ENCODE results near the gene TNFRSF4. TPM values are rescaled to one million over a fixed set of nuclear protein-coding genes. Genes with fewer than 3 reads are reported as not detected.
"Not testable (repeated sequence)": the region's sequence is repeated elsewhere in the genome, so short reads cannot be mapped to it uniquely, and the experiment has no call there.

Gene TNFRSF4
- total and polyA plus RNA-seq, 2 donors from 2014 or later: 3.3 to 5.1 TPM

GRCh38 chr1:1197551-1198422 lies 16.2 kb downstream of the TNFRSF4 start:
- DNase-seq: peak in 2 of 5 donors; percentile 40 to 75
- no peak for TF ChIP-seq CTCF (IDR thresholded peaks at IDR 0.05; ENCODE audit: borderline replicate concordance, extremely low read depth, insufficient read depth)
- no peak overlapping the region for H3K27ac ChIP-seq (ENCODE audit: low read depth in 2 of 2, low read length in 2 of 2)
- H3K9me3 ChIP-seq (ENCODE audit: control insufficient read depth in 2 of 3, insufficient read depth in 1 of 3, low read length in 3 of 3): no peaks in the 10 kb centered on the region
- no peak overlapping the region for H3K9ac ChIP-seq (ENCODE audit: low read length in 3 of 3)
- no peaks in the 10 kb centered on the region for H3K4me1 ChIP-seq (ENCODE audit: control insufficient read depth in 2 of 3, insufficient read depth in 2 of 3, low read depth in 1 of 3, low read length in 3 of 3)
- FAIRE-seq: no peak
- H3K36me3 ChIP-seq (ENCODE audit: control insufficient read depth in 2 of 3, insufficient read depth in 3 of 3, low read length in 3 of 3): no peaks in the 10 kb centered on the region
- intact Hi-C loops (cut with DNase I): no loop called here
- H3K27me3 ChIP-seq (ENCODE audit: control insufficient read depth, insufficient read depth, low read length): no peaks in the 10 kb centered on the region
- no peak overlapping the region for H3K4me3 ChIP-seq (ENCODE audit: low read length in 3 of 3)

- no peaks in the 10 kb centered on the region for H3K27me3 ChIP-seq (ENCODE audit: control insufficient read depth, insufficient read depth, low read length)
- no peaks in the 10 kb centered on the region for H3K4me1 ChIP-seq (ENCODE audit: control insufficient read depth in 2 of 3, insufficient read depth in 2 of 3, low read depth in 1 of 3, low read length in 3 of 3)
- H3K9ac ChIP-seq (ENCODE audit: low read length in 3 of 3): no peak overlapping the region
- H3K27ac ChIP-seq (ENCODE audit: low read depth in 2 of 2, low read length in 2 of 2): no peak overlapping the region
- H3K36me3 ChIP-seq (ENCODE audit: control insufficient read depth in 2 of 3, insufficient read depth in 3 of 3, low read length in 3 of 3): no peaks in the 10 kb centered on the region
- no peak overlapping the region for H3K4me3 ChIP-seq (ENCODE audit: low read length in 3 of 3)
- no peak for TF ChIP-seq CTCF (IDR thresholded peaks at IDR 0.05; ENCODE audit: borderline replicate concordance, extremely low read depth, insufficient read depth)
- H3K9me3 ChIP-seq (ENCODE audit: control insufficient read depth in 2 of 3, insufficient read depth in 1 of 3, low read length in 3 of 3): no peaks in the 10 kb centered on the region
- FAIRE-seq: no peak
- intact Hi-C loops (cut with DNase I): no loop called here
- DNase-seq: peak in 1 of 5 donors; percentile 37
Measured at GRCh38 chr1:1197188-1197500, 16.8 kb downstream of the TNFRSF4 start.

GRCh38 chr1:1196431-1197187 lies 17.3 kb downstream of the TNFRSF4 start:
- no peaks in the 10 kb centered on the region for H3K27me3 ChIP-seq (ENCODE audit: control insufficient read depth, insufficient read depth, low read length)
- no peaks in the 10 kb centered on the region for H3K4me1 ChIP-seq (ENCODE audit: control insufficient read depth in 2 of 3, insufficient read depth in 2 of 3, low read depth in 1 of 3, low read length in 3 of 3)
- DNase-seq (peak in 2 of 5 donors; percentile 32 to 57), FAIRE-seq (no peak)
- TF ChIP-seq CTCF (IDR thresholded peaks at IDR 0.05; ENCODE audit: borderline replicate concordance, extremely low read depth, insufficient read depth): no peak
- H3K27ac ChIP-seq (ENCODE audit: low read depth in 2 of 2, low read length in 2 of 2): no peak overlapping the region
- no peak overlapping the region for H3K4me3 ChIP-seq (ENCODE audit: low read length in 3 of 3)
- intact Hi-C loops (cut with DNase I): no loop called here
- no peak overlapping the region for H3K9ac ChIP-seq (ENCODE audit: low read length in 3 of 3)
- no peaks in the 10 kb centered on the region for H3K36me3 ChIP-seq (ENCODE audit: control insufficient read depth in 2 of 3, insufficient read depth in 3 of 3, low read length in 3 of 3)
- H3K9me3 ChIP-seq (ENCODE audit: control insufficient read depth in 2 of 3, insufficient read depth in 1 of 3, low read length in 3 of 3): no peaks in the 10 kb centered on the region

GRCh38 chr1:1195726-1196125 lies 18.2 kb downstream of the TNFRSF4 start:
- H3K27me3 ChIP-seq (ENCODE audit: control insufficient read depth, insufficient read depth, low read length); H3K4me1 ChIP-seq (ENCODE audit: control insufficient read depth in 2 of 3, insufficient read depth in 2 of 3, low read depth in 1 of 3, low read length in 3 of 3); FAIRE-seq; intact Hi-C loops (cut with DNase I); H3K4me3 ChIP-seq (ENCODE audit: low read length in 3 of 3); H3K9ac ChIP-seq (ENCODE audit: low read length in 3 of 3); H3K36me3 ChIP-seq (ENCODE audit: control insufficient read depth in 2 of 3, insufficient read depth in 3 of 3, low read length in 3 of 3); H3K9me3 ChIP-seq (ENCODE audit: control insufficient read depth in 2 of 3, insufficient read depth in 1 of 3, low read length in 3 of 3); H3K27ac ChIP-seq (ENCODE audit: low read depth in 2 of 2, low read length in 2 of 2): not testable (repeated sequence)
- peak in 1 of 5 donors; percentile 13 for DNase-seq
